ENCODE results near the gene NELL1. TPM values are rescaled to one million over a fixed set of nuclear protein-coding genes. Genes with fewer than 3 reads are reported as not detected.

NELL1 gene
- total RNA-seq, 1 experiment from 2014 or later: 0.22 TPM

DNA sequence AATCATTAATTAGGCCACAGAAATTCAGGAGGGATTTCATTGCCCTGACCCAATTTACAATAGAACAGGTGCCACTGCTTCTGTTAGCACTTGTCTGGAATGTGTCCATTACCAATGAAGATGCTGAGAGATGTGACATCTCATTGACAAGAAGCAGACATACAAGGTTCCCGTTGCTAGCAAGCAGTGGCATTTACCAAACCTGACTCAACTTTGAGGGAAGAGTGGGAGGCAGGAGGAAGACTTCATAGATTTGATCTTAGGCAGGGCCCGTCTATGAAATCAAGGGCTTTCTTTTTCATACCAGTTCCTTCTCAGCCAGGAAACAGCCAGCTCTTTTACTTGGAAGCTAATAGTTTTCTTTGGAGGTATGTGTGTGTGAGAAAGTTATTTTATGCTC, 280.2 kb downstream of the NELL1 start:
- Histone ChIP-seq H3K18ac (ENCODE audit: insufficient read length, low read depth, low read length) (no peak overlapping the region), H2BK20ac (ENCODE audit: low read depth, low read length, poor library complexity, severe bottlenecking) (no peak overlapping the region), H3K79me1 (ENCODE audit: insufficient read depth, low read depth, low read length, poor library complexity, severe bottlenecking) (no peaks in the 10 kb centered on the region), H4K5ac (ENCODE audit: insufficient read length, low read depth, low read length) (no peak overlapping the region), H4K20me1 (ENCODE audit: control insufficient read depth, insufficient read depth, insufficient read length) (no peaks in the 10 kb centered on the region), H2BK12ac (ENCODE audit: insufficient read length, low read depth, low read length) (no peak overlapping the region), H3K27ac (ENCODE audit: insufficient read length, low read depth, low read length) (no peak overlapping the region), H2BK5ac (ENCODE audit: insufficient read length, low read length) (no peak overlapping the region), H2BK15ac (ENCODE audit: low read depth, low read length) (no peak overlapping the region), H4K91ac (ENCODE audit: insufficient read length, low read depth, low read length) (no peak overlapping the region), H2BK120ac (ENCODE audit: low read depth, low read length, poor library complexity, severe bottlenecking) (no peak overlapping the region), H2AFZ (ENCODE audit: low read length) (no peak overlapping the region), H3K23ac (ENCODE audit: insufficient read length, low read depth, low read length) (no peak overlapping the region), H3K27me3 (ENCODE audit: insufficient read depth, low read length) (no peaks in the 10 kb centered on the region), H3K4me2 (ENCODE audit: insufficient read depth, insufficient read length, low read length) (no peak overlapping the region), H3K4ac (ENCODE audit: low read depth, low read length) (no peak overlapping the region), H4K8ac (replicated peaks; ENCODE audit: insufficient read length, low read depth, low read length) (no peak overlapping the region), H3K23me2 (ENCODE audit: insufficient read length, low read depth, low read length, poor library complexity, severe bottlenecking) (no peaks in the 10 kb centered on the region), H3K79me2 (ENCODE audit: insufficient read depth, low read length) (peaks cover 1% of the 10 kb centered on the region; the same call in 1 of the 2 replicates), H3K9me3 (ENCODE audit: control insufficient read depth, low read depth, low read length) (no peaks in the 10 kb centered on the region), H3K14ac (ENCODE audit: insufficient read depth, low read length) (no peak overlapping the region), H3K56ac (ENCODE audit: insufficient read length, low read depth, low read length) (no peak overlapping the region), H3K4me1 (ENCODE audit: insufficient read depth, low read length) (peaks cover 4% of the 10 kb centered on the region; the same call in 1 of the 2 replicates), H3K9ac (ENCODE audit: extremely low read depth, insufficient read length, low read length) (no peak overlapping the region), H2AK5ac (ENCODE audit: insufficient read length, low read length) (no peak overlapping the region), H3T11ph (ENCODE audit: low read length) (no peak overlapping the region)
- TF ChIP-seq, protein P1, sequence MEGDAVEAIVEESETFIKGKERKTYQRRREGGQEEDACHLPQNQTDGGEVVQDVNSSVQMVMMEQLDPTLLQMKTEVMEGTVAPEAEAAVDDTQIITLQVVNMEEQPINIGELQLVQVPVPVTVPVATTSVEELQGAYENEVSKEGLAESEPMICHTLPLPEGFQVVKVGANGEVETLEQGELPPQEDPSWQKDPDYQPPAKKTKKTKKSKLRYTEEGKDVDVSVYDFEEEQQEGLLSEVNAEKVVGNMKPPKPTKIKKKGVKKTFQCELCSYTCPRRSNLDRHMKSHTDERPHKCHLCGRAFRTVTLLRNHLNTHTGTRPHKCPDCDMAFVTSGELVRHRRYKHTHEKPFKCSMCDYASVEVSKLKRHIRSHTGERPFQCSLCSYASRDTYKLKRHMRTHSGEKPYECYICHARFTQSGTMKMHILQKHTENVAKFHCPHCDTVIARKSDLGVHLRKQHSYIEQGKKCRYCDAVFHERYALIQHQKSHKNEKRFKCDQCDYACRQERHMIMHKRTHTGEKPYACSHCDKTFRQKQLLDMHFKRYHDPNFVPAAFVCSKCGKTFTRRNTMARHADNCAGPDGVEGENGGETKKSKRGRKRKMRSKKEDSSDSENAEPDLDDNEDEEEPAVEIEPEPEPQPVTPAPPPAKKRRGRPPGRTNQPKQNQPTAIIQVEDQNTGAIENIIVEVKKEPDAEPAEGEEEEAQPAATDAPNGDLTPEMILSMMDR (conservative IDR thresholded peaks at IDR 0.05): no peak
- H3K27me3 Mint-ChIP-seq (ENCODE audit: low read depth): no peaks in the 10 kb centered on the region
- no CpG with 5 or more reads among the region's 2 CpGs for WGBS (ENCODE audit: extremely low coverage, insufficient read length, low lambda C conversion rate)
- no peaks in the 10 kb centered on the region for H3K36me3 Mint-ChIP-seq (ENCODE audit: insufficient read depth in 1 of 3, low read depth in 3 of 3)
- no peak for DNase-seq
- no peak overlapping the region for H3K4me3 Mint-ChIP-seq
- peaks cover 12% of the 10 kb centered on the region in 2 experiments for H3K4me1 Mint-ChIP-seq
- H3K27ac Mint-ChIP-seq: no peak overlapping the region
- no peaks in the 10 kb centered on the region for H3K9me3 Mint-ChIP-seq

Data from H9 (cell line).